ENCODE data around the gene IP6K1.

Gene IP6K1

GRCh38 chr3:49718858-49719213, 67.5 kb downstream of the IP6K1 start:
- no peak for DNase-seq (ENCODE audit: low read depth)
- TF ChIP-seq, protein P1, sequence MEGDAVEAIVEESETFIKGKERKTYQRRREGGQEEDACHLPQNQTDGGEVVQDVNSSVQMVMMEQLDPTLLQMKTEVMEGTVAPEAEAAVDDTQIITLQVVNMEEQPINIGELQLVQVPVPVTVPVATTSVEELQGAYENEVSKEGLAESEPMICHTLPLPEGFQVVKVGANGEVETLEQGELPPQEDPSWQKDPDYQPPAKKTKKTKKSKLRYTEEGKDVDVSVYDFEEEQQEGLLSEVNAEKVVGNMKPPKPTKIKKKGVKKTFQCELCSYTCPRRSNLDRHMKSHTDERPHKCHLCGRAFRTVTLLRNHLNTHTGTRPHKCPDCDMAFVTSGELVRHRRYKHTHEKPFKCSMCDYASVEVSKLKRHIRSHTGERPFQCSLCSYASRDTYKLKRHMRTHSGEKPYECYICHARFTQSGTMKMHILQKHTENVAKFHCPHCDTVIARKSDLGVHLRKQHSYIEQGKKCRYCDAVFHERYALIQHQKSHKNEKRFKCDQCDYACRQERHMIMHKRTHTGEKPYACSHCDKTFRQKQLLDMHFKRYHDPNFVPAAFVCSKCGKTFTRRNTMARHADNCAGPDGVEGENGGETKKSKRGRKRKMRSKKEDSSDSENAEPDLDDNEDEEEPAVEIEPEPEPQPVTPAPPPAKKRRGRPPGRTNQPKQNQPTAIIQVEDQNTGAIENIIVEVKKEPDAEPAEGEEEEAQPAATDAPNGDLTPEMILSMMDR (conservative IDR thresholded peaks at IDR 0.05; ENCODE audit: low read depth, low read length): no peak
- peak overlapping the region; percentile 58 for H3K4me3 ChIP-seq (ENCODE audit: low read depth, low read length)

DNA sequence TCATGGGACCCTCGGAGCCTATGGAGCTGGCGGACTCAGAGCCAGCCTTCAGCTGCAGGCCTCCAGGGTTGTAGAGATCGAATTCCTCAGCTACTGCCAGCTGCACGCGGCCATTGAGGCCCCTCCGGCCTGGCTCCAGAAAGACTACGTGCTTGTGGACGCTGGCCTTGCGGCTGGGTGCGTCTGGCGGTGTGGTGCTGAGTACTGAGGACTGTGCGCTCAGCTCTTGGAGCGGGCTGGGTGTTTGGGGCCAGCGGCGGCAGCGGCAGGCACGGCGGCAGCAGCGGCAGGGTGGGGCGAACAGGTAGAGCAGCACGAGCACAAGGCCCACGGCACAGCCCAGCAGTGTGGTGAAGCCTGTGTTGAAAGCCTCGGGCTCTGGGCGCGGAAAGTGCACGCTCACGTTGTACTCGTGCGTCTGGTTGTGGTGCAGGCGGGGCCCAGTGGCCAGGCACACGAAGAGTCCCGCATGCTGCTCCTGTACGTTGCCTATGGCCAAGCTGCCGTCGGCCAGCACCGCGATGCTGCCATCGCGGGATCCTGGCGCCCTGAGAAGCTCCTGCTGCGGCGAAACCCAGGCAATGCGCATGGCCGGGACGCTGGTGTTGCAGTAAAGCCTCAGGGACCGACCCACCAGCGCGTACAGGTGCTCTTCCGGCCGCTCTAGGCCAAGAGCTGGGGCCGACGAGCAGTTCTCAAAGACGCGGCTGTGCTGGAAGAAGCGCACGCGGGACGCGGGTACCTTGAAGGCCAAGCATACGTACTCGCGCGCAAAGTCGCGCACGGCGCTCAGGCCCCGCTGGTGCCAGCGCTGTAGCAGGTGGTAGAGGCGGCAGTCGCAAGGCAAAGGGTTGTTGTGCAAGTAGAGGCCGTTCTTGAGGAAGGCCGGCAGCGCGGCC, 68.1 kb downstream of the IP6K1 start:
- TF ChIP-seq, protein P1 (conservative IDR thresholded peaks at IDR 0.05; ENCODE audit: low read depth, low read length): no peak
- no peak for DNase-seq (ENCODE audit: low read depth)
- H3K4me3 ChIP-seq (ENCODE audit: low read depth, low read length): no peak overlapping the region

- DNase-seq (ENCODE audit: low read depth): no peak
- no peak overlapping the region for H3K4me3 ChIP-seq (ENCODE audit: low read depth, low read length)
- TF ChIP-seq, protein P1 (conservative IDR thresholded peaks at IDR 0.05; ENCODE audit: low read depth, low read length): no peak
Measured at GRCh38 chr3:49717211-49717958, 69.0 kb downstream of the IP6K1 start.

GRCh38 chr3:49716691-49717210, 69.6 kb downstream of the IP6K1 start:
- DNase-seq (ENCODE audit: low read depth): no peak
- no peak overlapping the region for H3K4me3 ChIP-seq (ENCODE audit: low read depth, low read length)
- TF ChIP-seq, protein P1 (conservative IDR thresholded peaks at IDR 0.05; ENCODE audit: low read depth, low read length): no peak

- DNase-seq (ENCODE audit: low read depth): no peak
- H3K4me3 ChIP-seq (ENCODE audit: low read depth, low read length): no peak overlapping the region
- TF ChIP-seq, protein P1 (conservative IDR thresholded peaks at IDR 0.05; ENCODE audit: low read depth, low read length): no peak
Measured at GRCh38 chr3:49716169-49716568, 70.2 kb downstream of the IP6K1 start.

DNA sequence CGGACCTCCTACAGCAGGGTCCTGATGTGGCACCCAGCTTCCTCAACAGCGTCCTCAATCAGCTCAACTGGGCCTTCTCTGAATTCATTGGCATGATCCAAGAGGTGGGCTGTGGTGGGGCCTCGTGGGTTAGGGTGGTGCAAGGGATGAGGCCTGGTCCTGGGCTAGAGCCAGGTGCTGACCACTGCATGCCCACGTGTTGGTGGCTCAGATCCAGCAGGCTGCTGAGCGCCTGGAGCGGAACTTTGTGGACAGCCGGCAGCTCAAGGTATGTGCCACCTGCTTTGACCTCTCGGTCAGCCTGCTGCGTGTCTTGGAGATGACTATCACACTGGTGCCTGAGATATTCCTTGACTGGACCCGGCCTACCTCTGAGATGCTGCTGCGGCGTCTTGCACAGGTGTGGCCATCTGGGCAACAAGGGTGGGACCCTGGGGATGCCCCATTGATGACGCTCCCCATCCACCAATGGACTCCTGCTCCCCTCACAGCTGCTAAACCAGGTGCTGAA, 70.7 kb downstream of the IP6K1 start:
- H3K4me3 ChIP-seq (ENCODE audit: low read depth, low read length): no peak overlapping the region
- no peak for DNase-seq (ENCODE audit: low read depth)
- TF ChIP-seq, protein P1 (conservative IDR thresholded peaks at IDR 0.05; ENCODE audit: low read depth, low read length): no peak
